Fibroblast of skin of back (primary cell): ENCODE results near the gene GUCD1.

Experiments
- DNase-seq: peaks from one replicate; pipeline ENCODE4 v3.0.0-alpha.2; 2013

The GUCD1 gene

DNA sequence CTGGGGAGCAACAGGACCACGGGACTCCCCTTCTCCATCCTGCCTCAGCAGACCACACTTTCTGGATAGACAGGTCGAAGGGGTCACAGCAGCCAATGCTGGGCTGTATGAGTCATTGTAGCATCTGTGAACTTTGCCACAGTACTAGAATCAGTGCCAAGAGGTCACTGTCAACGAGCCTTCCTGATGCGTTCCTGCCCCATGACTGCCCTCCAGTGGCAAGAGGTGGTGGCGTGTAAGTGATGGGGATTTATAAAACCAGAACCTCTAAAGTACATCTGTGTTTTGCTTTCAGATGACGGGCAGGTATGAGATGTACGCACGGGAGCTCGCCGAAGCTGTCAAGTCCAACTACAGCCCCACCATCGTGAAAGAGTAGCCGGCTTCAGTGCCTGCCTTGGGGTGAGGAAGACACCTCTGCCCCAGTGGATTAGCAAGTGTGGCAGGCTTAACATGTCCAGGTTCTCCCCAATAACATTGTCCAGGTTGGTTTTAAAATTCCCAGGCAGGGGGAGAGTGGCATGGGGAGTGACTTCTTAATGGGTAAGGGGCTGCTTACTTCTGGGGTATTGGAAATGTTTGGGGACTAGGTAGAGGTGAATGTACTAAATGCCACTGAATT lies 29.4 kb downstream of the GUCD1 start:
- peak; percentile 64 for DNase-seq

DNA sequence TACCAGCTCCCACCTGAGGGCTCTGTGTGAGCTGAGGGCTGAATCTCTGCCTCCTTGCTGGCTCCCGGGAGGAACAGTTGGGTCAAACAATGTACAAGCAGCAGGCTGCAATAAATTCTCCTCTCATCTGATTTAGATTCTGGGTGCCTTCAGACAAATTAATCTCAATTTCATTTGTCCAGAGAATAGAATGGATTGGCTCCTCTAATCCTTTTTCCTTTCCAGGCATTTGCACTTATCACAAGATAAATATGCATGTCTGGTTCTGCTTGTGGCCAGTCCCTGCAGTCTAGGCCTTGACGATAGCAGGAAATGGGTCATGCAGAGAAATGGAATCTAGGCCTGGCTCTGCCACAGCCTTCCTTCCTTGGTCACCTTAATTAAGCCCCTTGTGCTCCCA lies 31.1 kb downstream of the GUCD1 start:
- DNase-seq, result peak; percentile 75

DNA sequence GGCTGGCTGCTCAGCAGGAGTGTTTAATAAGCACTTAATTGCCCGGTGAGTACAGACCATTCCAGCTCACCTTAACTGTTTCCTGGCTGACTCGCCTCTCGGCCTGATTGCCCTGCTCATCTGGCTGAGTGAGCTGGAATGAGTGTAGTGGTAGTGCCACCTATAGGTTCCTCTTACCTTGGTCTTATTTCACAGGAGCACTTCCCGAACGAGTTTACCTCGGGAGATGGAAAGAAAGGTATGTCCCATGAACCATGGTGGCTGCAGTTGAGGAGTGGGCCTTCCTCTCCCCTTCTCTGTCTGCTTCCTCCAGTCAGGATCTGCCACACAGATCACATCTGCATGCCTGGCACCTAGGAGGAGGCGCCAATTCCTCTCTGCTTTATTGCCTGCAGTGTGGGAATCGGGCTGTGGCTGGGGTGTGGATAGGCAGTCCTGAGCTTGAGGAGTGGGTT lies 33.1 kb downstream of the GUCD1 start:
- peak; percentile 55 for DNase-seq

DNA sequence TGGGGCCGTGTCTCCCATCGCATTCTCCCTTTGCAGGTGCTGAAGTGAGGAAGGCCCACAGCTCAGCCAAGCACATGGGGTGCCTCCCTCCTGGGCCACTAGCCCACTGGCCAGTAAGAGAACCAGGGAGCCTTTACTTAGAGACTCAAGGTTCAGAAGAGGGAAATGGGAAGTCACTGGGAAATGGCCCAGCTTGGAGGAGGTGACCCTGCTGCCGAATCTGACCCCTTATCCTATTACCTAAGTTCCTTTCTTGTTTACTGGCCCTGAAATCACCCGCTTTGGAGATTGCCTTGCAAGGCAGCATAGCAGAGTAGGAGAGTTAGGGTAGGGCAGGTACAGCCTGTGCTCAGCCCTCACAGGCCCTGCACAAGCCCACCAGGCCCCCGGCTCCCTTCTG lies 35.4 kb downstream of the GUCD1 start:
- DNase-seq, result no peak

DNA sequence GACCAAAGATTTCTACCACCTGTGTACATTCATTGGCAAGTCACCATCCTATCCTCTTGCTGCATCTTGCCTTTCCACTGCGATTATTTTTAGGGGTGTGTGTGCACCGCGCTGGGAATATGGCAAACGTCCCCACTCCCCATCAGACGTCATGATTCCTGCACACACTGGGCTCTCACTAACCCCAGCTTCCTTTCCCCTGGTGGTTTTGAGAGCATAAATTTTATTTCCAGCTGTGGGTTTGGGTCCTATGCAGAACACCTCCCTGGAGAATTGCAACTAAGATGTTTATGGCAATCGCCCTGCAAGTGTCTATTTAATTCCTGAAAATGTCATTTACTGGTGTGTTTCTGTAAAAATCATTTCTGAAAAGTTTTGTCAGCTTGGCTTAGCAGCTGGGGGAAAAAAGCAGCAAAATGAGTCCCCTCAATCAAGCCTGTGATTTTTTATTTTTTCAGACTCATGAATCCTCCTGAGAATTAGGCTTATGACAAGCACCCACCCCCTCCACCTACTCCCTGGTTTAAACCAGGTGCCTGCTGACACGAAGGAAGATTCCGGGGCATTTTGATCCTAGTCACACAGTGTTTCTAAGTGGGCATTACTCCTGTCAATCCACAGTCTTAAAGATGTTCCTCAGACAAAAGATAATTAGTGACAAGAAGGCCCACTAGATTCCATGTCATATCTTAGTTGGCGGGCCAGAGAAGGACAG lies 36.0 kb downstream of the GUCD1 start:
- no peak for DNase-seq

DNA sequence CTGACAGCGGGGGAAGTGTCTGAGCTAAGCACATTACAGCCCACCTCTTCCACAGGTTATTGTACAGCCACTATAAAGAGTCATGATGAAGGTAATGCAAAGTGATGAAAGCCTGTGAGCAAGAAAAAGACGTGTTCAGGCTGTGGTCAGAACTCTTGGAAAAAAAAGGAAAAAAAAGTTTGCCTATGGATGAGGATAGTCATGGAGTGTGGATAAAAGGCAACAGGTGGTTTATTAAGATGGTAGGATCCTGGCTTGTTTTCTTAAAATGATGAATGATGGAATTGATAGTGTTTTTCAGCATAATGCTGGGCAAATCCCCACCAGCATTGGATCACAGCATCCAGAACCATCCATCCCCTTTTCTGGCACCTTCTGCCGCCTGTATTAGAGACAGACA lies 36.7 kb downstream of the GUCD1 start:
- DNase-seq, result no peak

DNA sequence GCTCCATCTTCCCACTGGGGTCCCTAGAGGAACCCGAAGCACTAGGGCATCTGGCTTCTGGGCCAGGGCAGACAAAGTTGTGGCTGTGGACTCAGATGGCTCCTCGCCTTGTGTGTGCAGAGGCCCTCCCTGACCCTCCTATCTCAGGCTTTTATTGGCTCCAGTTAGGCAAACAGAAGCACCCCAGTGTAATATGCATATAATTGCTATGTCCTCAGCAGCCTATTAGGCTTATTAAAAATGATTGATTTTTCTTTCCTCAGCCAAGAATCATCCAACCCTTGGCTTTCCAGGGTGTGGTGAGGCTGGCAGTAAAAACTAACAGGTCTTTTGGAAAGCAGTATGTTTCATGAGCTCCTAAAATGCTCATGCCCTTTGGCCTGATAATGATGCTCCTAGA lies 37.5 kb downstream of the GUCD1 start:
- DNase-seq, result no peak

DNA sequence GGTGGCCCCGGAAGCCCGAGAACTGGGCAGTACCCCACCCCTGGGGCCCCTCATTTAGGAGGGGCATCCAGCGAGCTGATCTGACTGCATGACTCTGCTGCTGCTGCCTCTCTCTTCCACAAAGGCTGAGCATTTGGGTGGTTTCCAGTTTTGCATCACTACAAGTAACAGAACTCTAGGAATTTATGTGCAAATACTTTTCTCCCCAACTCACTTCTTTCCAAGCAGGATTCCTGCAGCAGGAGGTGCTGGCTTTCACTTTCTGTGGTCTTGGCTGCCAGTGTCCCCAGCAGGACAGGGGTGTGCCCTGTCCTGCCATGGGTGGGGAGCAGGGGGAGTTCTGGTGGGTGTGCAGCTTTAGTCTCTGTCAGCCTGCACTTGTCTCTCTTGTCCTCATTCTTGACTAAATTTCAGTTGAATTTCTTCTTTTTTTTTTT lies 38.6 kb downstream of the GUCD1 start:
- peak; percentile 92 for DNase-seq

DNA sequence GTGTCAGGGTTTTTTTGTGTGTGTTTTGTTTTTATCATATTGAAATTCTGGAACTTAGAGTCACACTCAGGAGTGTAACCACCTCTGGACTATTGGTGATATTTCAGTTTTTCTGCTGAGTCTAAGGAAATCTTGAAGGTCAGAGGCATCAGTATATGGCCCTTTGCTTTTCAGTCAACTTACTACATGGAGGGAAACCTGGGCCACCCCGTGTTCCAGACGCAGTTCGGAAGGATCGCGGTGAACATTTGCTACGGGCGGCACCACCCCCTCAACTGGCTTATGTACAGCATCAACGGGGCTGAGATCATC lies 40.0 kb downstream of the GUCD1 start:
- no peak for DNase-seq

DNA sequence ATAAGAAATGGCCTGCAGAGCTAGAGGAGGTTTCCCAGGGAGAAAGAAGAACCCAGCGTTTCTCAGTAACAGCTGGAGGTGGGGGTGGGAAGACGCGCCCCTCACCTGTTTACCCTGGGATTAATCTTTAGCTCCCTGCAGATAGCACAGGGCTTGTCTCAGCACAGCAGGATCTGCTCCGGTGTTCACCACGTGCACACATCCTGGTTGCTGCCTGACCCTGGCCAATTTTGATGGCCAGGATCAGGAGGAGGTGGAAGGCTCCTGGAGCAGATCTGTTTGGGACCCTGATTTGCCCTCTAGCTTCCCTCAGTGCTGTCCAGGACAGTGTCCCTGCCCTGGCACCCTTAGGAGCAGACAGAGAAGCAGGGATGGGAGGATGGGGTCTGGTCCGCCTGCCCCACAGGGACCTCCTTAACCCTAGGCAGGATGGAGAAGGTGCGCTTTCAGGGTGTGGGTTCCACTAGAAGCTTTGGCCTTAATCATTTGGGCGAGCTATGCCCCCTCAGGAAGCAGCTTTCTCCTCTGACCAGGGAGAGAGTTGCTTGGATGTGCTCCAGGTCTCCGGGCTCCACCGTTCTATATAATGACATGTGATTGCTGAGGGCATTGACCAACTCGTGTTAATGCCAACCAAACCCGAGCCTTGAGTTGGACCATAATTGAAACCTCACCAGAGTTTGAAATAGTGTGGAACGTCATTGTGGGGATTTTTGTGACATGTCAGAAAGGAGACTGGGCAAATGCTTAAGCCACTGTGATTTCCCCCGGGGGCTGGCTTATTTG lies 40.5 kb downstream of the GUCD1 start:
- no peak for DNase-seq

DNA sequence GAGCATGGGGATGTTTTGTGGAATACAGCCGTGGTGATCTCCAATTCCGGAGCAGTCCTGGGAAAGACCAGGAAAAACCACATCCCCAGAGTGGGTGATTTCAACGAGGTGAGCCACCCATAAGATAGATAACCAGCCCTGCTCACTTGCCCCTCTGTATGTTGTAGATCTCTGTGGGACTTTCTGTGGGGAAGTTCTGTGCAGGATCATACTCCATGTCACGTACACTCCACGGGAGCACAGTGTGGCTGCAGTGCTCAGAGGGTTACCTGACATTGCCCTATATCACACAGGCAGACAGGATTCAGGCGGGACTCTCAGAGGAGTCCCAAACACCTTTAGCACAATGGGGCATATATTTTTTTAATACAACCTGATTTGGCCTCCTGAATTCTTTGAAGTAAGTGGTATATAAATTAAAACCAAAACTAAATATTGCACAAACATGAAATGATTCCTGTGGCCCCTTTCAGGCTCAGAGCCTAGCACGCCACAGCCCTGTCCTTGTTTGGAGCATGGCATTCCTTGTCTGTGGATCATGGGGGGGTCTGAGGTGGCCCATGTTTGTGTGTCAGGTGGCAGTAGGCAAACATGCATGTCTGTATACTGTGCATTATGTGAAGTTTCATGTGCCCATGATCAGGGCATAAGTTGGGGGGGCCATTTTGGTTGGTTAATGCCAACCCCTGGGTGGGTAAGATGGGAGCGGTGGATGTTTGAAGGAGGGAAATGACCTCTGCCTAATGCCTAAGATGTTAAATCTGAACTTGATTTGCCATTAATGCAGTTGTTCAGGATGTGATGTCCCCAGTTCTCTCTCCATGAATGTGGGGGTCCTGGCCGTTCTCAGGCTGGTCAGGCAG lies 41.3 kb downstream of the GUCD1 start:
- no peak for DNase-seq

DNA sequence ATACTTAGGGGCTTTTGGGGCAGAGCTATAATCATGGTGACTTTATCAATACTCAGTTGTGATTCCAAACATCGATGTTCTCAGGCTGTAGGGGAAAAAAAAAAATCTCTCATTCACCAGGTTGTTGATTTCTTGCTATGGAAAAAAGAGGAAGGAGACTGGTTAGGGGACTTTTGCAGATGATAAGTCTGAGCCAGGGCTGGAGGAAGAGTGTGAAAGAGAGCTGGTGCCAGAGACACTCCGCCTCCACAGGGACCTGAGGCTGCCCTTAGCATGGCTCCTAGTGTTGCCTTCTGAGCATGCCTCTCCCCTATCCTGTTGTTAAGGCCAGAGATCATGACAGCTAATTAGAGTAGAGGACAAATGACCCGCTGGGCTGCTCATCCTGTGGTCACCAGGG lies 42.9 kb downstream of the GUCD1 start:
- DNase-seq, result no peak

DNA sequence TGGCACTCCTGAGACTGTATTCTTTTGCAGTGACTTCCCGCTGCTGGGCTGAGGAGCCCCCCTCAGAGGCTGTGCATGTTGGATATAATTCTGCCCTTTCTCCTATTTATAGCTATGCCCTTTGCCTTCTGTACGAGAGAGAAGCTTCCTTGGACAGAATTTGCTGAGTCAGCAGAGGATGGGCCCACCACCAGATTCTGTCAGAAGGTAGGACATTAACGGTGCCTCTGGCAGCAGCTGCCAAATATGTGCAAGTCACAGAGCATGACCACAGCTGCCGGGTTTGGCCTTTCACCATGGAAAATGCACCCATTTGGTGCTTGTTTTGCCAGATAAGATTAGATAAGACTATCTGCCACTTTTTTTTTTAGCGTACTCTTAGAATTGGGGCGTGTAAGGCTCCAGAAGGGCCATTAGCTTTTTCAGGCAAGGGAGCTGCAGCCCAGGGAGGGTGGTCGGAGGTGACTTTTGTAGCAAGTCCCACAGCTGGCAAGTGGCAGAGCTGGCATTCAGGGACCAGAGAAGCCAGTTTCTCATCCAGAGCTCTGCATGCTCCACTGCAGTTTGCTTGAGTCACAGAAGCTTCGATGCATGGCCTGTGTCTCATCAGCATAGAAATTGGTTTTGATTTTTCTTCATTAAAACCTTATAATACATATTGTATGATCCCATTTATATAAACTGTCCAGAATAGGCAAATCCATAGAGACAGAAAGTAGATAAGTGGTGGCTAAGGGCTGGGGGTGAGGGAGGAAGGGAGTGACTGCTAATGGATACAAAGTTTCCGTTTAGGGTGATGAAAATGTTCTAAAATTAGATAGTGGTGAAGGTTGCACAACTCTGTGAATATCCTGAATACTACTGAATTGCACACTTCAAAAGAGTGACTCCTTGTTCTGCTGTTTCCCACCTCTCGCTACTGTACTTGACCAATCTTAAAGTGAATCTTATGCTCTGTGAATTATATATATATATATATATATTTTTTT lies 44.0 kb downstream of the GUCD1 start:
- DNase-seq, result peak; percentile 45

DNA sequence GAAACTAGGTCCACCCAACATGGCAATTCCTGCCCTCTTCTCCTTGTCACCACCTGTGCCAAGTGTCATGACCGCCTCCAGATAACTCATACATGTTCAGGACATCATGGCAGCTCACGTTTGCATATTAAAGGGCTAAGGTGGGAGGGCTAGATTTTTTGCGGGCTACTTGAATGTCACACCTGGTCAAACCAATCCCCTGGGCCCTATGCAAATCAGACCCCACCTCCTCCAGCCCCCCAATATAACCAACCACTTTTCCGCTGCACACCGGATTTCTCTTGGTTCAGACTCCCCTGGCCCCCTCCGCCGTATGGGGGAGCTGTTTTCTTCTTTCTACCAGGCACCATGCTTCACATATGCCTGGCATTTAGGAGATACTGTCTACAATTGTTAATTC lies 47.2 kb downstream of the GUCD1 start:
- no peak for DNase-seq

DNA sequence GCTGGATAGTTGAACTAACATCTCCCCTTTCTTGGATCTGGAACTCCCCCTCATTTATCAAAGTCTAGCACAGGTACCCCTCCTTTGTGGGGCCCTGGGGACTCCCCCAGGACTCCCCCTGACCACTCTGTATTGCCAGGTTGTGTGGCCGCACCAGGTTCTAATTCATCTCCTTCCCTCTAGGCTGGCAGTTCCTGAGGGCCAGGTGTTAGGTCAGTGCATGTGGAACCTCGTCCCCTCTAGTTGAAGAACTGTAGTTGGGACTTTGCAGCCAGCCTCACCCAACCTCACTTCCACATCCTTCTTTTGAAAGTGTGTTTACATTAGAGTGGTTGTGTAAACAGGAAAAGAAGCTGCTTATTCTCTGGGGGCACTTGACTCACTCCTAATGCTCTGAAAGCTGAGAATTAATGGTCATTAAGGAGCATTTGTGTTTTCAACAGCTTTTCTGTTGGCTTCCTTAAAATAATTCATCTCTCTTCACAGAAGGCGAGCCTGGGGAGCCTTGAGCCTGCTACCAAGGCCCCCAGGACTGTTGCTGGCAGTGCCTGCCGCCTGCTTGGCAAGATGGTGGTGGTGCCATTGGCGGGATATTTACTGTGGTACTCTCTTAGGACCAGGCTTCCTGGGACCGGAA lies 48.0 kb downstream of the GUCD1 start:
- peak; percentile 61 for DNase-seq

DNA sequence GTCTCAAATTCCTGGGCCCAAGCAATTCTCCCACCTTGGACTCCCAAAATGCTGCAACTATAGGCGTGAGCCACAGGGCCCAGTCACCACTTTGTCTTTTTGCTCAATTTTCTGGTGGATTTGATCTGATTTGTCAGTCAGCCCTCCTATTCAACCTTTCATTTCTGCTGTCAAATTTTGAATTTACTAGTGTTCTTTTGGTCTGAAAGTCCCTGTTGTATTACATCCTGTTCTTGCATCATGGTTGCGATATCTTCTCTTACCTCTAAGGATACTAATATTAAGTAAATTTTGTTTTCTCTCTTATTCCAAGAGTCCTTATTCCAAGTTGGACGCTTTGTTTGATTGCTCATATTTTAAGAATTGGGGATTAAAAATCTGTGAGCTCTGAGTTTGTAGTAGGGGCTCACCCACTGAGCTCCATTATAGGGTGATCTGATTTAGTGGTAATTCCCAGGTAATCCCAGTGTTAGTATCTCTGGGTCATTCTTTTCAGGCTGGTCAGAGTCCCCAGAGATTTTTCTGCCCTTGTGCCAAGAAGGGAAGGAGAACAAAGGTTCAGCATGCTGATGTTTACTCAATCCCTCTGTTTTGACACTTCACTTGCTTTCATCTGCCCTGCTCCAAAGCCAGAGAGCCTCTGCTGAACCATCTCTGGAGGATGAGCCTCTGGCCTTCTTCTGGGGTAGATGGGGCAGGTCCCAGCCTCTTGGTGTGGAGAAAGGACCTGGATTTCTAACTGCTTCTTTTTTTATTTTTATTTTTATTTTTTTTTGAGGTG lies 49.8 kb downstream of the GUCD1 start:
- no peak for DNase-seq

DNA sequence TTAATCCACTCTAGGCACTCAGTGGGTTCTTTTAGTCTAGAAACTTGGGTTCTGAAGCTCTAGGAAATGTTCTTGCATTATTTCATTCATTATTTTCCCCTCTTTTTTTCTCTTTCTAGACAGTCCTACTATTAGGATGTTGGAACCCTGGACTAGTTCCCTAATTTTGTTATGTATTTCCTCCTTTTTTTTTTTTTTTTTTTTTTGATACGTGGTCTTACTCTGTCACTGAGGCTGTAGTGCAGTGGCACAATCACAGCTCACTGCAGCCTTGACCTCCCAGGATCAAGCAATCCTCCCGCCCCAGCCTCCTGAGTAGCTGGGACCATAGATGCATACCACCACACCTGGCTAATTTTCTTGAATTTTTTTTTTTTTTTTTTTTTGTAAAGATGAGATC lies 50.4 kb downstream of the GUCD1 start:
- DNase-seq, result no peak

DNA sequence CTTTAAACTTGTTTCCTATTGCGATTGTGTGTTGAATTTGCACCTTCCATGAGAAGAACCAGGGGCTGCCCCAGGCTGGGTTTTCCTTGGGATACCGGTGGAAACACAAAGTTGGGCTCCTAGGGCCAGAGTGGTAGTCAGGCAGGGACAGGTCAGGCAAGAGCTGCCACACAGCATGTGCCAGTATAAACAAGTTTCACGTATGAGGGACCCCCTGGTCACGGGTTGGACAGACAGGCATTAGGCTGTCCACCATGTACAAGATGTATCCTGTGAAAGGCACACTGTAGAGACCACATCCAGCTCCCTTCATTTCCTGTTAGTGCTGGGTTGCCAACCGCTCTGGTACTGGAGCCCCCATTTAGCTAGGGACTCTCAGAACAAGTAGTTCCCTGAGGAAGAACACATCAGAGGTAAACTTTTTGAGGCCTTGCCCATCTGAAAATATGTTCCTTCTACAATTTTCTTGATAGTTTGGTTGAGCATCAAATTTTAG lies 51.0 kb downstream of the GUCD1 start:
- DNase-seq, result no peak

DNA sequence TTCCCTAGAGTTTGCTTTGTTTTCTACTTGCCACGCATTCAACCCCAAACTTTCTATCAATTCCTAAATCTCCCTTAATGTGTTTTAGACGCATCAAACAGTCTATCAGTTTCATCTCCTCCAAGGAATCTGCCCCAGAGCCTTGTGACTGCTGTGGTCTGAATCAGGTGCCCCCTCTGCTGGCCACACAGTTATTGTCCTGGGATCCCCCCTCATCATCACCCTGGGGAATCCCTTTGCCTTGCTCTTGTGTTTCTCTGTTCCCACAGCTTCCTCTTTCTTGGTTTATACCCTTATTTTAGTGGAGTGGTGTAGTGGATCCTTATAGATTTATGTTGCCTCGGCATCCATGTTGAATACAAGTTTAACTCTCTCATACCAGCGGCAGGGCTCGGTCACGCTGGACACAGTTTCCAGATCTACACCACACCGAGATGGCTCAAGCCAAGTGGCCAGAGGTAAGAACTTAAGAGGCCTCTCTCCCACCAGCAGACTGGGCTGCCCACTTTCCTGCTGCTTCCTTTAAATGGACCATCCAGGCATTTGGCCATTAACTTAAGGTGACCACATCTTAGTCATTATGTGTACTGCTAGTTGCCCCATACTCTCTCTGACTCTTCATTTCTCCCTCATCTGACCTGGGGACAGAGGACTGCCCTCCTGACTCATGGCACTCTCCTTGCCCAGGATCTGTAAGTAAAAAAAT lies 51.6 kb downstream of the GUCD1 start:
- DNase-seq, result peak; percentile 65
